HK-2 (cell line): Measurements from ENCODE around the gene LUC7L3.
"Not testable (repeated sequence)": the region's sequence is repeated elsewhere in the genome, so short reads cannot be mapped to it uniquely, and the experiment has no call there.

Source experiments
- DNase-seq: peaks from one replicate; pipeline ENCODE4 v3.0.0-alpha.2; 2018; ENCODE audit not compliant: unreplicated experiment

LUC7L3 gene

GRCh38 chr17:50708050-50709000, 11.1 kb upstream of the LUC7L3 start:
- no peak for DNase-seq

GRCh38 chr17:50709053-50709452, 10.3 kb upstream of the LUC7L3 start:
- DNase-seq = not testable (repeated sequence)

- DNase-seq = no peak
Measured at GRCh38 chr17:50710025-50710424, 9.4 kb upstream of the LUC7L3 start.

- DNase-seq = no peak
Measured at GRCh38 chr17:50710650-50711049, 8.8 kb upstream of the LUC7L3 start.

- DNase-seq = no peak
Measured at GRCh38 chr17:50712641-50713040, 6.8 kb upstream of the LUC7L3 start.

- no peak for DNase-seq
Measured at GRCh38 chr17:50715471-50715870, 3.9 kb upstream of the LUC7L3 start.

GRCh38 chr17:50719924-50720794, 756 bp downstream of the LUC7L3 start:
- DNase-seq = no peak

GRCh38 chr17:50721194-50722010, 2.0 kb downstream of the LUC7L3 start:
- DNase-seq = no peak

- DNase-seq = no peak
Measured at GRCh38 chr17:50722746-50723145, 3.3 kb downstream of the LUC7L3 start.

- DNase-seq = not testable (repeated sequence)
Measured at GRCh38 chr17:50724622-50725021, 5.2 kb downstream of the LUC7L3 start.

GRCh38 chr17:50725769-50726655, 6.6 kb downstream of the LUC7L3 start:
- no peak for DNase-seq

GRCh38 chr17:50728112-50728429, 8.7 kb downstream of the LUC7L3 start:
- no peak for DNase-seq

GRCh38 chr17:50728881-50729765, 9.7 kb downstream of the LUC7L3 start:
- DNase-seq = no peak

- DNase-seq = no peak
Measured at GRCh38 chr17:50731575-50732460, 12.4 kb downstream of the LUC7L3 start.

- no peak for DNase-seq
Measured at GRCh38 chr17:50735287-50735686, 15.9 kb downstream of the LUC7L3 start.

- no peak for DNase-seq
Measured at GRCh38 chr17:50737118-50737698, 17.8 kb downstream of the LUC7L3 start.

- no peak for DNase-seq
Measured at GRCh38 chr17:50739098-50739497, 19.7 kb downstream of the LUC7L3 start.

GRCh38 chr17:50745631-50746030, 26.2 kb downstream of the LUC7L3 start:
- DNase-seq = no peak
